Activated CD4-positive, alpha-beta T cell treated with anti-CD3 and anti-CD28 coated beads for 48 hours (primary cell): ENCODE data around the gene KRTAP5-7.
A peak's percentile ranks its signal among the peaks of the same experiment; 100 is the strongest.
"Not testable (repeated sequence)": the region's sequence is repeated elsewhere in the genome, so short reads cannot be mapped to it uniquely, and the experiment has no call there.

Source experiments
- DNase-seq: peaks from one replicate; pipeline ENCODE4 v3.0.0-alpha.2; 2020

KRTAP5-7 gene

GRCh38 chr11:71526796-71527575, at the start of gene KRTAP5-7:
TSS of gene KRTAP5-7 (plus strand) at chr11:71527267. CDS start at chr11:71527301, 34 bp downstream.
- not testable (repeated sequence) for DNase-seq

GRCh38 chr11:71477641-71478527, 49.2 kb upstream of the KRTAP5-7 start:
- no peak for DNase-seq

GRCh38 chr11:71478528-71478840, 48.6 kb upstream of the KRTAP5-7 start:
- DNase-seq: no peak

GRCh38 chr11:71481101-71481960, 45.7 kb upstream of the KRTAP5-7 start:
- DNase-seq: no peak

GRCh38 chr11:71482216-71482615, 44.9 kb upstream of the KRTAP5-7 start:
- no peak for DNase-seq

- no peak for DNase-seq
Measured at GRCh38 chr11:71482746-71483364, 44.2 kb upstream of the KRTAP5-7 start.

- DNase-seq: no peak
Measured at GRCh38 chr11:71483692-71484091, 43.4 kb upstream of the KRTAP5-7 start.

- no peak for DNase-seq
Measured at GRCh38 chr11:71484248-71485062, 42.6 kb upstream of the KRTAP5-7 start.

- no peak for DNase-seq
Measured at GRCh38 chr11:71485063-71485399, 42.0 kb upstream of the KRTAP5-7 start.

- DNase-seq: no peak
Measured at GRCh38 chr11:71485466-71485865, 41.6 kb upstream of the KRTAP5-7 start.

GRCh38 chr11:71486320-71486719, 40.7 kb upstream of the KRTAP5-7 start:
- DNase-seq: no peak

GRCh38 chr11:71488681-71489270, 38.3 kb upstream of the KRTAP5-7 start:
- no peak for DNase-seq

- peak; percentile 81 for DNase-seq
Measured at GRCh38 chr11:71489311-71490043, 37.6 kb upstream of the KRTAP5-7 start.

- DNase-seq: no peak
Measured at GRCh38 chr11:71490044-71490730, 36.9 kb upstream of the KRTAP5-7 start.

GRCh38 chr11:71490731-71491390, 36.2 kb upstream of the KRTAP5-7 start:
- no peak for DNase-seq

GRCh38 chr11:71491531-71491930, 35.5 kb upstream of the KRTAP5-7 start:
- DNase-seq: no peak

- DNase-seq: no peak
Measured at GRCh38 chr11:71491940-71492339, 35.1 kb upstream of the KRTAP5-7 start.

- DNase-seq: no peak
Measured at GRCh38 chr11:71495286-71496230, 31.5 kb upstream of the KRTAP5-7 start.
